Measurements from ENCODE around the gene GOLPH3.
"Not testable (repeated sequence)": the region's sequence is repeated elsewhere in the genome, so short reads cannot be mapped to it uniquely, and the experiment has no call there.

The GOLPH3 gene

GRCh38 chr5:32132757-32133156 lies 41.4 kb downstream of the GOLPH3 start:
- DNase-seq, result no peak

DNA sequence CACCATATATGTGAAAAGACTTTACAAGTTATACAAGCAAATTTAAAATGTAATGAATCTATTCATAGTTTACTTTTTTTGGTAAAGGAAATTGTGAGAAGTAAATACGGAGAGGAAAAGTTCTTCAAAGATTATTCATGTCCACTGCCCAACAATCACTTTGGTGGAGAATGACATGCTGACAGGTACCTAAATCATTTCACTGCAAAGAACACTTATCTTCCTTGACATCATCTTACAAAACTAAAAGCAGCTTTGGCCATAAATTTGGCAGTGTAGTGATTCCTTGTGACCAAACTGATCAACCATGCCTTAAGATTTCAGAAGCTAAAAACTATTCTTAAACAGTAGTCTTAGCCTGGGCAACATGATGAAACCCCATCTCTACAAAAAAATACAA lies 42.5 kb downstream of the GOLPH3 start:
- DNase-seq, result no peak

GRCh38 chr5:32130865-32131264 lies 43.3 kb downstream of the GOLPH3 start:
- DNase-seq, result no peak

- no peak for DNase-seq
Measured at GRCh38 chr5:32129074-32129598, 45.0 kb downstream of the GOLPH3 start.

- DNase-seq, result no peak
Measured at GRCh38 chr5:32127711-32128110, 46.4 kb downstream of the GOLPH3 start.

- no peak for DNase-seq
Measured at GRCh38 chr5:32126691-32127090, 47.4 kb downstream of the GOLPH3 start.

DNA sequence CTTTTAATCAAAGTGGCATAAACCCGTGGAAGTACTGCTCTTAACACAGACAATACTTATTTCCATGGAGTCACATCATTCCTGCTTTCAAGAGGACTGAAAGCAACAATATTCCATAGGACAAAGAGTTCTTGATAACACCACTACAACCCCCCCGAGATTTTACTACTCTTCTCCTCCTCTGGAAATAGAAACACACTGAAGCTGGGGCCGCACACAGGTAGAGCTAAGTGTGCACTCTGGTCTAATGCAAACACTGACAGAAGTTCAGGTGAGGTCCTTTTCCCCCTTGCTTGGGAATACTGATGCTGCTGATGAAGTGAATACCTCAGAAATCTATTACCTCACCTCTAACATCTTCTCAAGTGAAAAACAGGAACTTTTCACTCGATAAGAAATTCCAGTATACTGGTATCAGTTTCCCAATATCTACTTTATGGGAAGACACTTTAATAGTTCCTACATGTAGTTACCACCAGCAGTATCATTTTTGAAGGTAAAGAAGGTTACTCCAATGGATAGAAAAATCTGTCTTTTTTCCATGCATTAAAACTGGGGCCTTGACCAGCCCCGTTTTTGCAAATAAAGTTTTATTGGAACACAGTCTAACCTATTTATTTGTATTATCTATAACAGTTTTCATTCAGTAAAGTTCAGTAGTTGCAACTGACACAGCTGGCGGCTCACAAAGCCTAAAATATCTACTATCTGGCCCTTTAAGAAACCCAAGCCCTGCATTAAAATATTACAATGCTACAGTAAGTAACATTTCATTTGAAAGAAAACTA lies 50.0 kb downstream of the GOLPH3 start:
- DNase-seq, result no peak

DNA sequence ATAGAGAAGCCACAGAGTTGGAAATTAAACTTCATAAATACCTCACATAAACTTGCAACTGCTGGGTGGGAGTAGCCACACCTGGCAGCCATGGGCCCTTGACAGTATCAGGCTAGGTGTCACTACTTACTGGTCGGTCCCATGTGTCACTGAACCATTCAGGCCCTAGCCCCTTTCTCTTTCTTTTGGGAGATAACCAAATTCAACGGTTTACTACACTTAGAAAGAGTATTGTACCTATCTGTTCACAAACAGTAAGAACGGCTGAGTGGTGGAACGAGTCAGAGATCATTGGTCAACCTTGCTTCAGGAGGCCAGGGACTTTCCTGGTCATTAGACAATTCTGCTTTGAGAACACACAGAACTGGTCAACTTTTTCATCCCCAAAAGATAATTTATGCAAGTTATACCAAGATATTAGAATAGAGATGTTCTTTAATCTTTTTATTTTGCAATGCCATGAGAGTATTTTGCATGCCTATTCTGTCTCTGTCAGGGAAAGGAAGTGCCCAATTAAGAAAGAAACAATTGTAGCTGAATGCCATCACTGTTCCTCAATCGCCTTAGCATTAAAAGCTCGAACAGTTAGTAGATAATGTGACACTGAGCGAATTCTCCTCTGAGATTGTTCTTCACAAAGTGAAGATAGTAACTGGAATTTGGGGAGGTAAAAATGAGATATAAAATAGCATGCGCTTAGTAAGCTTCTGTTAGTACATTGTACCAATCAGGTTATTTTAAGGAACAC lies 50.9 kb downstream of the GOLPH3 start:
- DNase-seq, result no peak

DNA sequence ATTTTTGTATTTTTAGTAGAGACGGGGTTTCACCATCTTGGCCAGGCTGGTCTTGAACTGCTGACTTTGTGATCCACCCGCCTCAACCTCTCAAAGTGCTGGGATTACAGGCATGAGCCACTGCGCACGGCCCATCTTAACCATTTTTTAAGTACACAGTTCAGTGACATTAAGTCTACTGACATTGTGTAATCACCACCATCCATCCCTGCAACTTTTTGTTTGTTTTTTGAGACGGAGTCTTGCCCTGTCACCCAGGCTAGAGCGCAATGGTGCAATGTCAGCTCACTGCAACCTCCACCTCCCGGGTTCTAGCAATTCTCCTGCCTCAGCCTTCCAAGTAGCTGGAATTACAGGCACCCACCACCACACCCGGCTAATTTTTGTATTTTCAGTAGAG lies 55.2 kb downstream of the GOLPH3 start:
- not testable (repeated sequence) for DNase-seq

GRCh38 chr5:32116574-32117313 lies 57.4 kb downstream of the GOLPH3 start:
- no peak for DNase-seq

DNA sequence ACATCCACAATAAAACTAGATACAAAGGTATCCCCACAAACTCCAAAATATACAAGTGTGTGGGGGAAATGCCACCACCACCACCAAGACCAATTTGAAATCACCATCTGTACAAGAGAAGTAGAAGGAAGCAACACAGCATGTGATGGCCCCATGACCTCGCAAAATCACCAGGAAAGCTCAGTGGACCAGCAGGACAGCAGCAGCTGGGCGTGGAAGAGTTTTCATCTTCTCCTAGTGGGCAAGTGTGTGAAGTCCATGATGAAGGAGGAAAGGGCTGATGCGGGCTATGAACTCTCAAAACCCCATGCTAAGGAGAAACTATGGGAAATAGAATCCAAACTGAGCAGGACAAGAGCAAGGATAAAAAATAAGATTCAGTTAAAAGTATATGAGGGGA lies 58.1 kb downstream of the GOLPH3 start:
- no peak for DNase-seq

DNA sequence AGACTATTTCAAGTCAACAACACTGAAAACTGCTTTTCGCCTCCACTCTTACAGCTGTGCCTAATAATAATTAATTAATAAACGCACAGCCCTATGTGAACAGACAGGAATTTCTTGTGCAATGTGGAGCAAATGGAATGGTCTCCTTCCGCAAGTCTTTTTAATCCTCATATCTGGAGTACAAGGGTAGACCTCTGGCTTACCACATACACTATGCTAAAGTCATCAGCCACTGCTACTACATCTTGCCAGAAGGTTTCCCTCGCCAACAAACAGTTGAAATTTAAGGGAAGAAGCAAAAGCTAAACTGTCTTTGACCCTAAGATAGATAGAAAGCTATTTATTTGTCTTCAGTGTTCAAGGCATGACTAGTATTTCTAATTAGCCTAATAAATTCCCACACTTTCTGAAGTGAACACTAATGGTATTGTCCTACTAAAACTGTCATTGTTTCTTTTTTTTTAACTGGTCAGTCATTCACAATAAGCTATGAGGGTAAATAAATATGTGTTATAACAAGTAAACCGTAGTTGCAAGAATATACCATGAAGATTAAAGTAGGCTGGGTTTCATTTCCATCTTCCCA lies 63.9 kb downstream of the GOLPH3 start:
- DNase-seq, result no peak

DNA sequence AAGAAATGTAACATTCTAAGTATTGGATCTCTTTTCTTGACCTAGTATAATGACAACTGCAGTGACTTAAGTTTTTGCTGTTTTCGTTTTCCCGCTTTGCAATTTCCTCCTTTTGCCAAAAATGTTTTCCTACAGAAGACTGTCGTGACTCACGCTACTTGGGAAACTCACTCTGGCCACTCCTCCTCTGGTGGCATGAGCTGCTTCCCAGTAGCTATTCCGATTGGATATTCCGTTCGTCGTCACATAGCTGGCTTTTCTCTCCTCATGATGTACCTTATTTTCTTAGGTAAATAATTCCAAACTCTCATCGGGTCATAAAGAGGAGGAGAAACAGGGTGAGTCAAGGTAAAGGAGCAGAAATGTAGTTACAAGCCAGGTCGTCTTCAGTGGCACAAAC lies 64.9 kb downstream of the GOLPH3 start:
- DNase-seq, result no peak

- no peak for DNase-seq
Measured at GRCh38 chr5:32108167-32108566, 66.0 kb downstream of the GOLPH3 start.

DNA sequence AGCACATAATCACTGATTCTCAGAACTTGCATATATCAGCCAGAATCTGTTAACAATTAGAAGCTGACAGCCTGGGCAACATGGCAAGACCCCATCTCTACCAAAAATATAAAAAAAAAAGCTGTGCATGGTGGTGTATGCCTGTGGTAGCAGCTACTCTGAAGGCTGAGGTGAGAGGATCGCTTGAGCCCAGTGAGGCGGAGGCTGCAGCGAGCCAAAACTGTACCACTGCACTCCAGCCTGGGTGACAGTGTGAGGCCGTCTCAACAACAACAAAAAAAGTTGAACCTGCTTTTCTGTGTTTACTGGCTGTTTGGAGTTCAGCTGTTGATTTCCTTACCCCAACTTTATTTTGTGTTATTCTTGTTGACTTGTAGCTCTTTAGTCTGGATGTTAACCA lies 66.8 kb downstream of the GOLPH3 start:
- no peak for DNase-seq

GRCh38 chr5:32103521-32103920 lies 70.6 kb downstream of the GOLPH3 start:
- no peak for DNase-seq

- no peak for DNase-seq
Measured at GRCh38 chr5:32102254-32102986, 71.7 kb downstream of the GOLPH3 start.

DNA sequence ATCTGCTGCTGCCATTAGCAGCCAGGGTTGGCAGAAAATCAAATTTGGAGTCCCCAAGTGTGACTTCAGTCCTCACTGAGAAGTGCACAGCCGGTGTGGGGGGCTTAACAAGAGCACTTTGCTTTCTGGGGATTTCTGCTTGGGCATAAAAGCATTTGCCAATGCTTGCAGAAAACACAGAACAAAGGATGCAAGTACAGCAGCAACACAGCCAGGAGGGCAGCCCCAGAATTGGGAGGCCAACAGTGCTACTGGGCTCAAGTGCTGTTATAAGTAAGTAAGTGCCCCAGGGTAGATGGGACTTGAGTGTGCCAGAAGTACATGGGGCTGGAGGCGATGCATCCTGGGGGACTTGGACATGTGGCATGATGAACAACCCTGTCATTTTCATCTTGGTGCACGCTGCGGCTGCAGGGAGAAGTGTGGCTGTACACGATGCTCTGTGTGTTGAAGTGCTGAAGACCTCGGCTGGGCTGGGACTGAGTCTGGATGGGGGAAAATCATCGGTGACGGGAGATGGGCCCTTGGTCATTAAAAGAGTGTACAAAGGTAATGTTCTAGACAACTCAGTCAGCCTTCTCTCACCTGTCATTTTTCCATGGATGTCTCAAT lies 73.3 kb downstream of the GOLPH3 start:
- no peak for DNase-seq

DNA sequence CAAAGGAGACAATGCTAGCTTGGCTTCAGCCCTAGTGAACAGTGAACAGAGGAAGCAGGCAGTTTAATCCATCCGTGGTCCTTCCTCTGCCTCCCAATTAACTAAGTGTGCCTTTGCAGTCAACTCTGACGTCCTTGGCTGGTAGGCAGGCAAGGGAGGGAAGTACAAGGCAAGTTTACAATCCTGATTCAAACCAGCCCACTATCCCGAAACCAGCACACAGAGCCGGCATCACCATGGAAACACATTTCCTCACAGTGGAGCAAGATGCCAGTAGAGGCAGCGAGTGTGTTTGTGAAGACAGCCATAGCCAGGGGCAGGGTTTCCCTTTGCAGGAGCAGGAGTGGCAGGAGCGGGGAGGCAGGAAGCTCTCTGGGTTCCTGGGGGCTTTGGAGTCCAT lies 73.9 kb downstream of the GOLPH3 start:
- no peak for DNase-seq

GRCh38 chr5:32099486-32100035 lies 74.6 kb downstream of the GOLPH3 start:
- DNase-seq, result no peak

DNA sequence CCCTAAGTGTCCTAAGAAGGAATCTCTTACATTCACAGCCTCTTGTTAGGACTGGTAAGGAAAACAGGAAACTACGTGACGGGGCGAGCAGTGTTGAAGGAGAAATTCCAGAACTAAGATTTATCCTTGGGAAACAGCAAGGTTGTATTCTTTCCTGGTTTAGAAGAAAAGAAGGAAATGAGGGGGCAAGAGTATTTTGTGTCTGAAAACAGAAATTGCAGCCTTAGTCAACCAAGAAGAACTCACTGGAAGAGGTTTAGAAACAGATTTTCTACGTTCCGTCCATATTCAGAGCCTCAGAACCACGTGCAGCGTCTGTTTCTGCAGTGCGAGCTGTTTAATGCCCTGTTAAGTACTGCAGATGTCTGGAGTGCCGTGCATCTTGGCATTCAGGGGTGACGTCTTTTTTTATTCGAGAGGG lies 75.2 kb downstream of the GOLPH3 start:
- DNase-seq, result no peak

- no peak for DNase-seq
Measured at GRCh38 chr5:32098291-32098690, 75.8 kb downstream of the GOLPH3 start.
